GM11168 (cell line): Measurements from ENCODE around the gene TBC1D28.
"Not testable (repeated sequence)": the region's sequence is repeated elsewhere in the genome, so short reads cannot be mapped to it uniquely, and the experiment has no call there.

Experiments used
- in situ Hi-C: fragments of 300-500 bp; cut with MboI; formaldehyde crosslinking; loops from one replicate; pipeline ENCODE4 v1.12.0; 2022; ENCODE audit warnings: low sequenced_read_pairs; ENCODE audit not compliant: unreplicated experiment

The TBC1D28 gene

DNA sequence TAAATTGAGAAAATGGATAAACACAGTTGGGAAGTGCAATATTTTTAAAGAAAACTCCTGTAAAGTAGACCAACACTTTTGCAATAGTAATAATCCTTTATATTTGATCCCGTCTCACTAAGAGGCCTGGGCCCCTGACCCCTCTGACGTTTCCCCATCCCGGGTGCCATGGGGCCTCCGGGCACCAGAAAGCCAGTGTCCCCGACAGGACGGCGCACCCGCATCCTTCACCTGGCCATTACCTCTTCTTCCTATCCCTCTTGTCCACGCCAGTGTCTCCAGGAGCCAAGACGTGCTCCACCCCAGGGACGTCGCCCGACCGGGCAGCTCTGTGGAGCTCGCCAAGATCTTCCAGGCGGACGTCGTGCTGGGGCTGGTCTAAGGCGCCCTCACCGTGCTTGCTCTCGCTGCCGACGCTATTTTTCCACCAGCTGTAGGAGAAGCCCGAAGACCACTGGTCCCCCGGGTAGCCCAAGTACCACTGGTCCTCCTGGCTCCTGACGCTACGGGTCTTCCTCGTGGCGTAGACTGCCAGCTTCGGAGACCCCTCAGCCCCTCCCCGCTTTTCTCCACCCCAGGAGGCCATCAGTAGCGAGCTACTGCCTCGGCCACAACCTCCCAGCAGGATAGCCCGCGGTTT is 19.2 kb downstream of the TBC1D28 start:
- in situ Hi-C loops, result not testable (repeated sequence)

DNA sequence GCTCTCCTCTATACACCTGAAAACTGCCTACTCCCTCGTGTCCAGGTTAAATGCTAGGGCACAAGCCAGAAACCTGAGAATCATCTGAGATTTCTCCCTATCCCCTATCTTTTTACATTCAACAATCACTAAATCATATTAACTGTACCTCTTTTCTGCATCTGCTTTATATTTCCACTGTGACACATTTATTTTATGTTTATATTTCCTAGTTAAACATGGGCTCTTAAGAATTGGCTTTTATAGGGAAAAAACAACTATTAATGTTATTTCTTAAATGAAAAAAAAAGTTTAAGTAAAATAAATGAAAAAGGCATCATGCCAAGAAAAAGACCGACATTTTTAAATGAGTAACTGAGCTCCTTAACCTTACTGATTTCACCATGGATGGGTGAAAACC is 26.6 kb downstream of the TBC1D28 start:
- in situ Hi-C loops, result not testable (repeated sequence)

DNA sequence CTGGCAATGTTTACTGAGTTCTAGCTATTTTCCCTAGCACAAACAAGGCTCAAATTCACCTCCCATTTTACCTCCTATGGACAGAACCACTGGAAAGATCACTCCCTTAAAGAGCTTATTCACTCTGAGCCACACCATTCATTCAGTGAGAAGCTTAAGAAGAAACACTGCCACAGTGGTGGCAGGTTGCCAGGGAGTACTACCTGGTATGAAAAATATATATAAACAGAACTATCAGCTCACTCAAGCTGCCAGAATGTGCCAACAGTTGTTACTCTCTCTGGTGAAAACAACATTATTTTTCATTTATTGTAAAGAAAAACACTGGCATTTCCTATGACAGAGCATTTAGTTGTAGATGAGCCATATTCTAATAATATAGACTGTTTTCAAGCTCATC is 31.2 kb downstream of the TBC1D28 start:
- in situ Hi-C loops, result loop anchor here (5.0 kb wide), 2 partner anchors 219 to 1911 kb away; no protein-coding TSS in a partner anchor

DNA sequence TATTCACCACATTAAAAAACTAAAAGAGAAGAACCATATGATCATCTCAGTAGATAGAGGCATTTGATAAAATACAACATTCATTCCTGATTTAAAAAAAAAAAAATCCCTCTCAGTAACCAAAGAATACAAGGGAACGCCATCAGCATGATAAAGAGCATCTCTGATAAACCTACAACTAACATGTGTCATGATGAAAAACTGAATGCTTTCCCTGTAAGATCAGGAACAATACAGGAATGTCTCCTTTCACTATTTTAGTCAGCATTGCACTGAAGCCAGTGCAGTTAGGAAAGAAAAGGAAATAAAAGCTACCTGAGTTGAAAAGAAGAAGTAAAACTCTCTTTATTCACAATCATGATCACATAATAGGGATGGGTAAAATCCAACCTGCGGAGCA is 51.1 kb downstream of the TBC1D28 start:
- in situ Hi-C loops, result not testable (repeated sequence)
